ENCODE data around the gene HNF1A. TPM values are rescaled to one million over a fixed set of nuclear protein-coding genes. Genes with fewer than 3 reads are reported as not detected.

The HNF1A gene
- total and polyA plus RNA-seq, 9 of the 15 experiments (the other 6 are each of a cell fraction or from before 2014, with no cell fraction given) = not detected

DNA sequence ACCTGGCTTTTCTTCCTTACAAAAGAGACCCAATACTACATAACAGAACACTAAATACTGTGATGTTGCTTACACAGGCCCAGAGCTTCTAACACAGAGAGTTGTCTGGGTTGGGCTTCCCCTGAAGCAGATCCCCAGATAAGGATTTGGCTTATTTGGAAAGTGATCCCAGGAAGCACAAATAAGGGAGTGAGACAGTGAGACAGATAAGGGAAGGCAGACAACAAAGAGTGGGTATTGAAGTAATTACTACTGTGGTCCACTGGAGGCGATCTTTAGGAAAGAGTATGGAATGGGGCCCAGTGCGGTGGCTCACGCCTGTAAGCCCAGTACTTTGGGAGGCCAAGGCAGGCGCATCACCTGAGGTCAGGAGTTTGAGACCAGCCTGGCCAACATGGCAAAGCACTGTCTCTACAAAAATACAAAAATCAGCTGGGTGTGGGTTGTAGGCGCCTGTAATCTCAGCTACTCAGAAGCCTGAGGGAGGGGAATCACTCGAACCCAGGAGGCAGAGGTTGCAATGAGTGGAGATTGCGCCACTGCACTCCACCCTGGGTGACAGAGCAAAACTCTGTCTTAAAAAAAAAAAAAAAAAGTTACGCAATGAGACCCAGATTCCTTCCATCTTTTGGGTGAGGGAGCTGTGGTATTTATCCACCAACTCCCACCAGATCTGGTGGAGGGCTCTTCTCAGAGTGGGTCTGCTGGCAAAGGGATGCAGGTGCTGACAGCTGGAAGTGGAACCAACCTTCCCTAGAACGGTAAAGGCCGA, 48.1 kb downstream of the HNF1A start (continued):
- TF ChIP-seq, protein P1, sequence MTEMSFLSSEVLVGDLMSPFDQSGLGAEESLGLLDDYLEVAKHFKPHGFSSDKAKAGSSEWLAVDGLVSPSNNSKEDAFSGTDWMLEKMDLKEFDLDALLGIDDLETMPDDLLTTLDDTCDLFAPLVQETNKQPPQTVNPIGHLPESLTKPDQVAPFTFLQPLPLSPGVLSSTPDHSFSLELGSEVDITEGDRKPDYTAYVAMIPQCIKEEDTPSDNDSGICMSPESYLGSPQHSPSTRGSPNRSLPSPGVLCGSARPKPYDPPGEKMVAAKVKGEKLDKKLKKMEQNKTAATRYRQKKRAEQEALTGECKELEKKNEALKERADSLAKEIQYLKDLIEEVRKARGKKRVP (CRISPR knock-in tag; IDR thresholded peaks at IDR 0.05) = no peak
- TF ChIP-seq, protein P2, sequence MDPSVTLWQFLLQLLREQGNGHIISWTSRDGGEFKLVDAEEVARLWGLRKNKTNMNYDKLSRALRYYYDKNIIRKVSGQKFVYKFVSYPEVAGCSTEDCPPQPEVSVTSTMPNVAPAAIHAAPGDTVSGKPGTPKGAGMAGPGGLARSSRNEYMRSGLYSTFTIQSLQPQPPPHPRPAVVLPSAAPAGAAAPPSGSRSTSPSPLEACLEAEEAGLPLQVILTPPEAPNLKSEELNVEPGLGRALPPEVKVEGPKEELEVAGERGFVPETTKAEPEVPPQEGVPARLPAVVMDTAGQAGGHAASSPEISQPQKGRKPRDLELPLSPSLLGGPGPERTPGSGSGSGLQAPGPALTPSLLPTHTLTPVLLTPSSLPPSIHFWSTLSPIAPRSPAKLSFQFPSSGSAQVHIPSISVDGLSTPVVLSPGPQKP (CRISPR knock-in tag; IDR thresholded peaks at IDR 0.05) = no peak
- no peak for TF ChIP-seq ZBTB7A (IDR thresholded peaks at IDR 0.05; ENCODE audit: borderline replicate concordance, control insufficient read depth, low read depth, low read length)
- TF ChIP-seq ETV1 (tag; conservative IDR thresholded peaks at IDR 0.05; ENCODE audit: low read depth) = 0 out of 2 replicates have a peak, but pooled peaks have one; percentile 17
- no peak for TF ChIP-seq GABPA (tag; conservative IDR thresholded peaks at IDR 0.05; ENCODE audit: low read depth)
- no peak for TF ChIP-seq ZNF584 (CRISPR knock-in tag; IDR thresholded peaks at IDR 0.05; ENCODE audit: low read depth)
- peak; percentile 47; the same call in 1 of the 2 replicates for TF ChIP-seq MTA3 (IDR thresholded peaks at IDR 0.05; ENCODE audit: borderline replicate concordance)
- TF ChIP-seq, protein P3, sequence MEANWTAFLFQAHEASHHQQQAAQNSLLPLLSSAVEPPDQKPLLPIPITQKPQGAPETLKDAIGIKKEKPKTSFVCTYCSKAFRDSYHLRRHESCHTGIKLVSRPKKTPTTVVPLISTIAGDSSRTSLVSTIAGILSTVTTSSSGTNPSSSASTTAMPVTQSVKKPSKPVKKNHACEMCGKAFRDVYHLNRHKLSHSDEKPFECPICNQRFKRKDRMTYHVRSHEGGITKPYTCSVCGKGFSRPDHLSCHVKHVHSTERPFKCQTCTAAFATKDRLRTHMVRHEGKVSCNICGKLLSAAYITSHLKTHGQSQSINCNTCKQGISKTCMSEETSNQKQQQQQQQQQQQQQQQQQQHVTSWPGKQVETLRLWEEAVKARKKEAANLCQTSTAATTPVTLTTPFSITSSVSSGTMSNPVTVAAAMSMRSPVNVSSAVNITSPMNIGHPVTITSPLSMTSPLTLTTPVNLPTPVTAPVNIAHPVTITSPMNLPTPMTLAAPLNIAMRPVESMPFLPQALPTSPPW (CRISPR knock-in tag; IDR thresholded peaks at IDR 0.05) = peak; percentile 25; the same call in 1 of the 2 replicates
- TF ChIP-seq, protein P4, sequence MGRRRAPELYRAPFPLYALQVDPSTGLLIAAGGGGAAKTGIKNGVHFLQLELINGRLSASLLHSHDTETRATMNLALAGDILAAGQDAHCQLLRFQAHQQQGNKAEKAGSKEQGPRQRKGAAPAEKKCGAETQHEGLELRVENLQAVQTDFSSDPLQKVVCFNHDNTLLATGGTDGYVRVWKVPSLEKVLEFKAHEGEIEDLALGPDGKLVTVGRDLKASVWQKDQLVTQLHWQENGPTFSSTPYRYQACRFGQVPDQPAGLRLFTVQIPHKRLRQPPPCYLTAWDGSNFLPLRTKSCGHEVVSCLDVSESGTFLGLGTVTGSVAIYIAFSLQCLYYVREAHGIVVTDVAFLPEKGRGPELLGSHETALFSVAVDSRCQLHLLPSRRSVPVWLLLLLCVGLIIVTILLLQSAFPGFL (CRISPR knock-in tag; IDR thresholded peaks at IDR 0.05) = no peak
- TF ChIP-seq FOXA1 (IDR thresholded peaks at IDR 0.05; ENCODE audit: borderline replicate concordance) = no peak
- no peak for TF ChIP-seq ZNF143 (CRISPR knock-in tag; IDR thresholded peaks at IDR 0.05)
- no peak for TF ChIP-seq ZNF444 (CRISPR knock-in tag; IDR thresholded peaks at IDR 0.05)
- TF ChIP-seq ZNF586 (CRISPR knock-in tag; conservative IDR thresholded peaks at IDR 0.05) = no peak
- TF ChIP-seq JUND (IDR thresholded peaks at IDR 0.05; ENCODE audit: borderline replicate concordance, low read depth, low read length) = no peak
- TF ChIP-seq JUND (tag; IDR thresholded peaks at IDR 0.05; ENCODE audit: borderline replicate concordance, low read depth, low read length) = no peak; the same call in 2 of the 3 replicates
- TF ChIP-seq, protein P5, sequence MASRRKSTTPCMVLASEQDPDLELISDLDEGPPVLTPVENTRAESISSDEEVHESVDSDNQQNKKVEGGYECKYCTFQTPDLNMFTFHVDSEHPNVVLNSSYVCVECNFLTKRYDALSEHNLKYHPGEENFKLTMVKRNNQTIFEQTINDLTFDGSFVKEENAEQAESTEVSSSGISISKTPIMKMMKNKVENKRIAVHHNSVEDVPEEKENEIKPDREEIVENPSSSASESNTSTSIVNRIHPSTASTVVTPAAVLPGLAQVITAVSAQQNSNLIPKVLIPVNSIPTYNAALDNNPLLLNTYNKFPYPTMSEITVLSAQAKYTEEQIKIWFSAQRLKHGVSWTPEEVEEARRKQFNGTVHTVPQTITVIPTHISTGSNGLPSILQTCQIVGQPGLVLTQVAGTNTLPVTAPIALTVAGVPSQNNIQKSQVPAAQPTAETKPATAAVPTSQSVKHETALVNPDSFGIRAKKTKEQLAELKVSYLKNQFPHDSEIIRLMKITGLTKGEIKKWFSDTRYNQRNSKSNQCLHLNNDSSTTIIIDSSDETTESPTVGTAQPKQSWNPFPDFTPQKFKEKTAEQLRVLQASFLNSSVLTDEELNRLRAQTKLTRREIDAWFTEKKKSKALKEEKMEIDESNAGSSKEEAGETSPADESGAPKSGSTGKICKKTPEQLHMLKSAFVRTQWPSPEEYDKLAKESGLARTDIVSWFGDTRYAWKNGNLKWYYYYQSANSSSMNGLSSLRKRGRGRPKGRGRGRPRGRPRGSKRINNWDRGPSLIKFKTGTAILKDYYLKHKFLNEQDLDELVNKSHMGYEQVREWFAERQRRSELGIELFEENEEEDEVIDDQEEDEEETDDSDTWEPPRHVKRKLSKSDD (conservative IDR thresholded peaks at IDR 0.05; ENCODE audit: low read length) = no peak
- TF ChIP-seq CSDE1 (IDR thresholded peaks at IDR 0.05) = no peak
- no peak for TF ChIP-seq DNMT1 (IDR thresholded peaks at IDR 0.05)

All from K562 (cell line).